Loucy (cell line): ENCODE data around the gene JADE2.

Experiments used
- H2AFZ ChIP-seq: fragments of 200-600 bp; sonication (generic); 2 replicates; pipeline ENCODE4 v1.6.0; 2016; ENCODE audit warnings: antibody characterized with exemption, mild to moderate bottlenecking, low read length, moderate library complexity
- H3F3A ChIP-seq: fragments of 200-600 bp; 2 replicates; pipeline ENCODE4 v1.6.0; 2016; ENCODE audit warnings: antibody characterized with exemption, low read depth, mild to moderate bottlenecking
- H3K27me3 ChIP-seq: fragments of 200-600 bp; sonication (generic); 2 replicates; pipeline ENCODE4 v1.6.1; 2014; ENCODE audit warnings: low read length, mild to moderate bottlenecking; ENCODE audit not compliant: insufficient read depth, poor library complexity, severe bottlenecking
- H3K36me3 ChIP-seq: fragments of 200-600 bp; sonication (generic); 2 replicates; pipeline ENCODE4 v1.6.1; 2016; ENCODE audit warnings: low read length; ENCODE audit not compliant: insufficient read depth
- H3K4me1 ChIP-seq: fragments of 200-600 bp; sonication (generic); 2 replicates; pipeline ENCODE4 v1.5.1; 2014; ENCODE audit warnings: low read length, mild to moderate bottlenecking; ENCODE audit not compliant: insufficient read depth, poor library complexity, severe bottlenecking
- H3K4me2 ChIP-seq: fragments of 200-600 bp; sonication (generic); 2 replicates; pipeline ENCODE4 v1.6.0; 2014; ENCODE audit warnings: antibody characterized with exemption, low read length, low read depth, mild to moderate bottlenecking; ENCODE audit not compliant: poor library complexity, severe bottlenecking
- H3K4me3 ChIP-seq: fragments of 200-600 bp; sonication (generic); 2 replicates; pipeline ENCODE4 v1.5.1; 2014; ENCODE audit warnings: low read length, mild to moderate bottlenecking, mixed read lengths; ENCODE audit not compliant: poor library complexity, severe bottlenecking
- H3K79me2 ChIP-seq: fragments of 200-600 bp; sonication (generic); 2 replicates; pipeline ENCODE4 v1.6.1; 2014; ENCODE audit warnings: low read length; ENCODE audit not compliant: insufficient read depth
- H3K9ac ChIP-seq: fragments of 200-600 bp; sonication (generic); 2 replicates; pipeline ENCODE4 v1.6.0; 2014; ENCODE audit warnings: mild to moderate bottlenecking, low read depth, low read length, moderate library complexity; ENCODE audit not compliant: poor library complexity, severe bottlenecking
- H3K9me2 ChIP-seq: fragments of 200-600 bp; sonication (generic); replicated peaks from 2 replicates; pipeline ENCODE4 v1.6.1; 2016; ENCODE audit warnings: low read depth, low read length, mixed read lengths
- H3K9me3 ChIP-seq: fragments of 200-600 bp; sonication (generic); 2 replicates; pipeline ENCODE4 v1.6.1; 2014; ENCODE audit warnings: mild to moderate bottlenecking, antibody characterized with exemption, low read length, low read depth; ENCODE audit not compliant: insufficient read depth
- H4K20me1 ChIP-seq: fragments of 200-600 bp; sonication (generic); 2 replicates; pipeline ENCODE4 v1.6.0; 2014; ENCODE audit warnings: antibody characterized with exemption, low read length, mild to moderate bottlenecking; ENCODE audit not compliant: insufficient read depth, poor library complexity, severe bottlenecking
- EZH2phosphoT487 ChIP-seq: fragments of 200-600 bp; IDR thresholded peaks from 2 replicates; pipeline ENCODE4 v1.6.1; 2018; ENCODE audit warnings: antibody characterized with exemption, mild to moderate bottlenecking, moderate library complexity, borderline replicate concordance
- TF ChIP-seq, protein P1 (sequence below): fragments of 200-600 bp; sonication (generic); conservative IDR thresholded peaks from 2 replicates; pipeline ENCODE4 v1.5.1; 2014; ENCODE audit warnings: mild to moderate bottlenecking, antibody characterized with exemption, low read length

Gene JADE2

DNA sequence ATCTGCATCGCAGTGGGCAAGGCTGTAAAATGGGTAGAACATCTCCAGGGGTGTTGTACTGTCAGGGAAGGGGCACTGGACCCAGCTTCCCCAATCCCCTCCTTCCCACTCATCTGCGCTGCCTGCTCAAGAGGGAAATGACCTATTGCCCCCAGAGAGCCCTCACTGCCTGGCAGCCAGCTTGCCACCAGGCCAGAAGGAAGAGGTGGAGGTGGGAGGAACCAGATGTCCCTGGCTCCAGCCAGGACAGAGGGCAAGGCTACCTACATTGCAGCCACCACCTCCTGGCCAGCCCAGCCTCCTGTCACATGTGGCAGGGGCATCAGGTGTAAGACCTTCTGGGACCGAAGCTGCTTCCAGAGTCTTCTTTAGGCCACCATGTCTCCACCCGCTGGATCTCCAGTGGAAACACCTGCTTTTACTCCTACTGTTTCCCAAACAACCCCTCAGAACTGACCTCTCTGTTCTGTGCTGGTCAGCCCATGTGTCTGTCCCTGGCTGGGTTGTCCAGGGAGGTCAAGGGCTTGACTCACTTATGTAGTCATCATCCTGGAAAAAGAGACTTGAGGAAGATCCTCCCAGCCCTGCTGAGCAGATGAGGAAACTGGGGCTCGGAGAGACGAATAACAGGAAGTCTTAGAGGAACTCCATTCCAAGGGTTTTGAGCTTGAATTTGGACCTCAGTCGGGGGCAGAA is 42.3 kb downstream of the JADE2 start:
- Histone ChIP-seq H3K27me3 (no peaks in the 10 kb centered on the region), H3K36me3 (peaks cover 65% of the 10 kb centered on the region; the same call in 1 of the 2 replicates), H3K9me3 (no peaks in the 10 kb centered on the region), H3K4me1 (no peaks in the 10 kb centered on the region), H3F3A (no peaks in the 10 kb centered on the region), H3K79me2 (no peaks in the 10 kb centered on the region), H3K9me2 (no peaks in the 10 kb centered on the region), H3K4me2 (no peak overlapping the region), H4K20me1 (no peaks in the 10 kb centered on the region), H3K4me3 (no peak overlapping the region), H3K9ac (no peak overlapping the region), H2AFZ (no peak overlapping the region)
- TF ChIP-seq, protein P1, sequence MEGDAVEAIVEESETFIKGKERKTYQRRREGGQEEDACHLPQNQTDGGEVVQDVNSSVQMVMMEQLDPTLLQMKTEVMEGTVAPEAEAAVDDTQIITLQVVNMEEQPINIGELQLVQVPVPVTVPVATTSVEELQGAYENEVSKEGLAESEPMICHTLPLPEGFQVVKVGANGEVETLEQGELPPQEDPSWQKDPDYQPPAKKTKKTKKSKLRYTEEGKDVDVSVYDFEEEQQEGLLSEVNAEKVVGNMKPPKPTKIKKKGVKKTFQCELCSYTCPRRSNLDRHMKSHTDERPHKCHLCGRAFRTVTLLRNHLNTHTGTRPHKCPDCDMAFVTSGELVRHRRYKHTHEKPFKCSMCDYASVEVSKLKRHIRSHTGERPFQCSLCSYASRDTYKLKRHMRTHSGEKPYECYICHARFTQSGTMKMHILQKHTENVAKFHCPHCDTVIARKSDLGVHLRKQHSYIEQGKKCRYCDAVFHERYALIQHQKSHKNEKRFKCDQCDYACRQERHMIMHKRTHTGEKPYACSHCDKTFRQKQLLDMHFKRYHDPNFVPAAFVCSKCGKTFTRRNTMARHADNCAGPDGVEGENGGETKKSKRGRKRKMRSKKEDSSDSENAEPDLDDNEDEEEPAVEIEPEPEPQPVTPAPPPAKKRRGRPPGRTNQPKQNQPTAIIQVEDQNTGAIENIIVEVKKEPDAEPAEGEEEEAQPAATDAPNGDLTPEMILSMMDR = no peak
- no peak for TF ChIP-seq EZH2phosphoT487

- Histone ChIP-seq H3K79me2 (no peaks in the 10 kb centered on the region), H2AFZ (no peak overlapping the region), H3K9me3 (no peaks in the 10 kb centered on the region), H3K36me3 (peaks cover 65% of the 10 kb centered on the region; the same call in 1 of the 2 replicates), H3K4me1 (no peaks in the 10 kb centered on the region), H3F3A (no peaks in the 10 kb centered on the region), H3K27me3 (no peaks in the 10 kb centered on the region), H3K4me2 (no peak overlapping the region), H3K9me2 (no peaks in the 10 kb centered on the region), H3K4me3 (no peak overlapping the region), H4K20me1 (no peaks in the 10 kb centered on the region), H3K9ac (no peak overlapping the region)
- TF ChIP-seq EZH2phosphoT487 = no peak
- TF ChIP-seq, protein P1 = no peak
Measured at GRCh38 chr5:134568337-134568700, 42.8 kb downstream of the JADE2 start.

DNA sequence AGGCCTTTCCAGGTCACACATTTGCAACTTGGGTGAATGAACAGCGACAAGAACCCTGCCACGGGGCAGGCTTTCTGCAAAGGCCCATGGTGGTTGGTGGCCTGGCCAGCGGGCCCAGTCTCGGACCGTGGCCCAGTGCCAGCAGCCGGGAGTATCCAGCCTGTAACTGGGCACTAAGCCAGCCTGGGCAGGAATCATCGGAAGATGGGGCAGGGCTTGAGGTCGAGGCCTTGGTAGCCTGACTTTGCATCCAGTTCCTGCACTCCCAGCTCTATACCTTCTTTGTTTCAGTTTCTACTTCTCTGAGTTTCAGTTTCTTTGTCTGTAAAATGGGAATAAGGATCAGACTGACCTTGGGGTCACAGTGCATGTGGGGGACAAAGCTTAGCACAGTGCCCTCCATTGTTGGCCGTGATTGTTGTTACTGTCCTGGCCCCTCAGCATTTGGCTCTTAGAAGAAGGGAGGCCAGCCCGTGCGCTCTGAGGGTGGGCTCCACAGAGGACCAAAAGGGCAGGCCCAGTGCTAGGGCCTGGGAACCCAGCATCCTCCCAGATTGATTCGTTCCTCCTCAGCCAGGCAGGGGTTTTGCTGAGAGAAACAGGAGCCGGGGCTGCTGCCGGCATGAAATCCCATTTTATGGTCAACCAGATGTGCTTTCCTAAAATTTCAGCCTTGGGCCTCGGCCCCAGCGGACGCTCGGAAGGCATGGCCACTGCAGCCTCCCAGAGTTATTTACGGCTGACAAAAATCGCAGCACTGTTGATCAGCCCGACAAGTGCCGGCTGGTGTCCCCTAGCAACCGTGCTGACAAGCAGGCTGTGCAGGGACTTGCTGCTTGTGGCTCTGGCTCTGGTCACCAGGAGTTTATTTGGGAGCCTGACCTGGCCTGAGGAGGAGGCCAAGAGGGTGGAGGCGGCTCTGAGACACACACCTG is 43.6 kb downstream of the JADE2 start:
- peaks cover 65% of the 10 kb centered on the region; the same call in 1 of the 2 replicates for H3K36me3 ChIP-seq
- H3K9ac ChIP-seq = no peak overlapping the region

More for the DNA sequence above, 43.6 kb downstream of the JADE2 start:
- H3K79me2 ChIP-seq = no peaks in the 10 kb centered on the region
- no peak for TF ChIP-seq EZH2phosphoT487
- TF ChIP-seq, protein P1 = no peak
- H3K9me2 ChIP-seq = no peaks in the 10 kb centered on the region
- no peak overlapping the region for H2AFZ ChIP-seq
- no peaks in the 10 kb centered on the region for H3K4me1 ChIP-seq
- no peaks in the 10 kb centered on the region for H4K20me1 ChIP-seq
- no peaks in the 10 kb centered on the region for H3F3A ChIP-seq
- no peak overlapping the region for H3K4me3 ChIP-seq
- no peaks in the 10 kb centered on the region for H3K27me3 ChIP-seq
- H3K9me3 ChIP-seq = no peaks in the 10 kb centered on the region
- no peak overlapping the region for H3K4me2 ChIP-seq
